Choroid plexus epithelial cell (primary cell): ENCODE measurements around the gene CCL28.

Experiments
- DNase-seq: peaks from one replicate; pipeline ENCODE4 v3.0.0-alpha.2; 2010; ENCODE audit warnings: low read depth
- H3K4me3 ChIP-seq: 2 replicates; pipeline ENCODE4 v1.5.1; 2011; ENCODE audit warnings: low read depth, mild to moderate bottlenecking, control low read depth, low read length, moderate library complexity
- TF ChIP-seq, protein P1 (sequence below): conservative IDR thresholded peaks from 2 replicates; pipeline ENCODE4 v1.5.1; 2011; ENCODE audit warnings: low read depth, mild to moderate bottlenecking, control low read depth, inconsistent platforms, low read length, moderate library complexity

CCL28 gene

GRCh38 chr5:43418561-43418960 is 6.4 kb upstream of the CCL28 start:
- DNase-seq = no peak
- H3K4me3 ChIP-seq = no peak overlapping the region
- TF ChIP-seq, protein P1, sequence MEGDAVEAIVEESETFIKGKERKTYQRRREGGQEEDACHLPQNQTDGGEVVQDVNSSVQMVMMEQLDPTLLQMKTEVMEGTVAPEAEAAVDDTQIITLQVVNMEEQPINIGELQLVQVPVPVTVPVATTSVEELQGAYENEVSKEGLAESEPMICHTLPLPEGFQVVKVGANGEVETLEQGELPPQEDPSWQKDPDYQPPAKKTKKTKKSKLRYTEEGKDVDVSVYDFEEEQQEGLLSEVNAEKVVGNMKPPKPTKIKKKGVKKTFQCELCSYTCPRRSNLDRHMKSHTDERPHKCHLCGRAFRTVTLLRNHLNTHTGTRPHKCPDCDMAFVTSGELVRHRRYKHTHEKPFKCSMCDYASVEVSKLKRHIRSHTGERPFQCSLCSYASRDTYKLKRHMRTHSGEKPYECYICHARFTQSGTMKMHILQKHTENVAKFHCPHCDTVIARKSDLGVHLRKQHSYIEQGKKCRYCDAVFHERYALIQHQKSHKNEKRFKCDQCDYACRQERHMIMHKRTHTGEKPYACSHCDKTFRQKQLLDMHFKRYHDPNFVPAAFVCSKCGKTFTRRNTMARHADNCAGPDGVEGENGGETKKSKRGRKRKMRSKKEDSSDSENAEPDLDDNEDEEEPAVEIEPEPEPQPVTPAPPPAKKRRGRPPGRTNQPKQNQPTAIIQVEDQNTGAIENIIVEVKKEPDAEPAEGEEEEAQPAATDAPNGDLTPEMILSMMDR = no peak

DNA sequence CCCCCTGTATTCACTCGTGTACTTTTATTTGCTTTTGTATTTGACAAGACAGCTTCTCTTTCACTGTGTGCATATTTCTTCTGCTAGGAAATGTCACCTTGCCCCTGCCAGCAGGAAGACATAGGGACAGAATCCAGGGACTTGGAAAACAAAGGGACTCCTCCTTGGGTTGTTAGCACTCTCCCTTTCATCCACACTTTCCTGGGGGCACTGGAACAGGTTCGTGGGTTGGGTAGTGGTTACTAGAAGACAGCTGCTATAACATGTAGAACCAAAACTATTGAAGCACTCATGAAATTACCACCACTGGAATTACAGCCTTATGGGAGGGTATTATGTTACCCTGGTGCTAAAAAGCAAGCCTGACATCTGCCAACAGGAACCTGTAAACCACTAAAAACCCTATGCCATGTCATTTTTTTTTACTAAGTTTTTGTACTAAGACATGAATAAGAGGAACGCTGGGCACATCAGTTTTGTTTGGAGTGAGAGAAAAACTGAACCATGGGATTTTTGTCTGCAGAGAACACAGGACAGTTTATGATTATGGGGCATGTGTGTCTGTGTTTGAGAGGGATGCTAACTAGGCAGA is 4.7 kb upstream of the CCL28 start:
- H3K4me3 ChIP-seq = no peak overlapping the region
- TF ChIP-seq, protein P1 = no peak
- DNase-seq = no peak

DNA sequence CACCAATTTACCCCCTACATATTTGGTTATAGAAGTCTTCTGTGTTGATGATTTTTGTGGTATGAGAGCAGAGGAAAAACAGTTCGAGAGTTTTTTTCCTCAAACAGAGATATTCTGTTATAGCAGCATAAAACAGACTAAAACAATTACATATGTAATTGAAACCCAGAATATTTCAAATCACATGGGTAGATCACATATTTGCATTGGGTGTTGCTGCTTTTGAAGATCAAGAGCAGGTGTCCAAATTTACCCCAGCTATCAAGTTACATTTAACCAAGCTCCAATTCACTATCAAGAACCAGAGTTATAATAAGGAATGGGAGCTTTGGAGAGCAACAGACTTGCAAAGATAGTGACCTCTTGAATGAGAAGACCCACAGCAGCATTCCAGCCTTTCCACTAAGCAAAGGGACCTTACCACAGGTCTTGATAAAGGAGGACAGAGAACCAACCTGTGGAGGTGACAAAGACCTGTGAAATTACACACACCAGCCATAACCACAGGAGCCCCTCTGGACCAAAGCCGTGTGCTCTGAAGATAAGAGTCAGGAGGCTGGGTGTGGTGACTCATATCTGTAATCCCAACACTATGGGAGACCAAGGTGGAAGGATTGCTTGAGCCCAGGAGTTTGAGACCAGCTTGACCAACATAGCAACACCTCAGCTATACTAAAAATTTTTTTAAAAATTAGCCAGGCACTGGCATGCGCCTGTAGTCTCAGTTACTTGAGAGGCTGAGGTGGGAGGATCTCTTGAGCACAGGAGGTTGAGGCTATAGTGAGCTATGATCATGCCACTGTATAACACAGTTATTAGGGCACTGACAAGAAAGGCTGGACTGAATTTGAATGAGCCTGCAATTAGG is 4.0 kb upstream of the CCL28 start:
- TF ChIP-seq, protein P1 = no peak
- H3K4me3 ChIP-seq = no peak overlapping the region
- no peak for DNase-seq

DNA sequence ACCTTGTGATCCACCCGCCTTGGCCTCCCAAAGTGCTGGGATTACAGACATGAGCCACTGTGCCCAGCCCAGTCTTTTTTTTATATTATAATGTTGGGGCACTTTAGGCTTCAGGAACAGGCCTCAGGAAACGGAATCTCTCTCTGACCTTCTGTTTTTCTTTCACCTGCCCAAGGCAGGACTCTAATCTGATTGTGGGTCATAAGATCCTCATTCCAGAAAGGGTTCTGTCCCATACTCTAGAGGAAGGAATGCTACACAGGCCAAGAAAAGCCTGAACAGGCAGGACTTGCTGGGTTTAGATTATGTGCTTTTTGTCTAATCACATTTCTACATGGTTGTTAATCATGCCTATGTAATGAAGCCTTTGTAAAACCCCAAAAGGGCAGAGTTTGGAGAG is 1.8 kb upstream of the CCL28 start:
- TF ChIP-seq, protein P1 = no peak

DNA sequence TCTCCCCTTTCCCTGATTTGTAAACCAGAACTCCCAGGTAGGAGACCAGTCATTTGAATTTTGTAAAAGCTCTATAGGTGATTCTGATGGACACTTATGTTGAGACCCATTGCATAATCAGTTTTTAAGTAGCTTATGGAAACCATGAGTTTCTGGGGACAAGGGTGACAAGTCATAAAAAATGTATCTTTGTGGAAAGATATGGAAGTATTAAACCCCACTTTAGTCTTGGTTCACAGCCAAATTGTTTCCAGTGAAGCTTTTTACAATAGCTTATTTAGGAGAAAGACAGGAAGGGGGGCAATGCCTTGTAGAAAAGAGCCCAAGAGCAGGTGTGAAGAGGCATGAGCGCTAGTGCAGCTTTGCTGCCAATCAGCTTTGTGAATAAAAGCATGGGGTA is 453 bp upstream of the CCL28 start:
- TF ChIP-seq, protein P1 = no peak
- DNase-seq = no peak
- no peak overlapping the region for H3K4me3 ChIP-seq

More for the DNA sequence above, 1.8 kb upstream of the CCL28 start:
- DNase-seq = no peak
- H3K4me3 ChIP-seq = no peak overlapping the region

DNA sequence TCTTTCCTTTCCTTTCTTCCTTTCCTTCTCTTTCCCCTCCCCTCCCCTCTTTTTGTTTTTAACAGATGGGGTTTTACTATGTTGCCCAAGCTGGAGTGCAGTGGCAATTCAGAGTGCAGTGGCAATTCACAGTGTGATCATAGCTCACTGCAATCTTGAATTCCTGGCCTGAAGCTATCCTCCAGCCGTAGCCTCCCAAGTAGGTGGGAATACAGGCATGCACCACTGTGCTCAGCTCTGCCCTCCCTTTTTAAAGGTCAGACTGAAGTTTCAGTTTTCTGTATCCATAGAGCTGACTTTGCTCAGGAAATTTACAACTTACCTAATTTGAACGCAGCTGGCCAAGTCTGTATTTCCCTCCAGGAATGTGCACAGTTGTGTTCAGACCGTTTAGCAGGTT is 696 bp downstream of the CCL28 start:
- DNase-seq = no peak
- TF ChIP-seq, protein P1 = no peak
- no peak overlapping the region for H3K4me3 ChIP-seq
